Measurements from ENCODE around the gene LRRFIP1. TPM values are rescaled to one million over a fixed set of nuclear protein-coding genes. Genes with fewer than 3 reads are reported as not detected.

Gene LRRFIP1
- total RNA-seq, 4 donors from 2014 or later, result 98.5 to 147 (median 122) TPM

GRCh38 chr2:237588044-237588696, 39.2 kb upstream of the LRRFIP1 start:
- intact Hi-C loops (cut with DNase I; ENCODE audit: low total_unique reads), result no loop called here

GRCh38 chr2:237590272-237591140, 36.9 kb upstream of the LRRFIP1 start, which contains the start of gene RAB17:
Gene RAB17 (minus strand): TSS chr2:237590734. CDS start chr2:237586154, 4,580 bp downstream.
- peaks cover 0 to 24% (median 7%) of the 10 kb centered on the region in 4 donors for H3K4me1 ChIP-seq
- TF ChIP-seq CTCF (IDR thresholded peaks at IDR 0.05) (no peak), POLR2A (IDR thresholded peaks at IDR 0.05) (peak; percentile 63), POLR2AphosphoS5 (IDR thresholded peaks at IDR 0.05) (peak in 2 of 3 donors; percentile 53 to 54)
- in situ Hi-C loops (cut with MboI; ENCODE audit: low pct_ligation_motif_present in 1 of 4, low pct_unique_long_range_greater_than_20kb in 1 of 4, low sequenced_read_pairs in 3 of 4), result loop anchor here in 1 of 4 donors (25.0 kb wide), 1 partner anchor 147 kb away; no protein-coding TSS in a partner anchor
- intact Hi-C loops (cut with DNase I; ENCODE audit: low total_unique reads), result loop anchor here (10.0 kb wide), 1 partner anchor 84 kb away; no protein-coding TSS in a partner anchor
- peak within 1 kb of the TSS in 3 of 4 donors; percentile 20 to 39 (median 28) for H3K4me3 ChIP-seq
- DNase-seq, result peak; percentile 82
- peak within 1 kb of the TSS; percentile 69 to 86 (median 74) for H3K27ac ChIP-seq
- WGBS, 2 donors (ENCODE audit: low coverage in 1 of 2), result 28 to 47% methylated on average over 2 to 16 of the region's 16 CpGs
- no peaks in the 10 kb centered on the region for H3K27me3 ChIP-seq
- H3K36me3 ChIP-seq, result no peaks in the 10 kb centered on the region
- no peaks in the 10 kb centered on the region for H3K9me3 ChIP-seq

More at GRCh38 chr2:237588044-237588696, 39.2 kb upstream of the LRRFIP1 start:
- Histone ChIP-seq H3K27ac (no peak overlapping the region), H3K9me3 (no peaks in the 10 kb centered on the region), H3K4me1 (peaks cover 0 to 24% (median 1%) of the 10 kb centered on the region in 4 donors), H3K27me3 (no peaks in the 10 kb centered on the region), H3K36me3 (no peaks in the 10 kb centered on the region), H3K4me3 (no peak overlapping the region)
- TF ChIP-seq POLR2A (IDR thresholded peaks at IDR 0.05) (no peak), POLR2AphosphoS5 (IDR thresholded peaks at IDR 0.05) (no peak), CTCF (IDR thresholded peaks at IDR 0.05) (no peak), EP300 (IDR thresholded peaks at IDR 0.05; ENCODE audit: low read depth) (no peak)
- DNase-seq, result peak; percentile 55
- in situ Hi-C loops (cut with MboI; ENCODE audit: low pct_ligation_motif_present in 1 of 4, low pct_unique_long_range_greater_than_20kb in 1 of 4, low sequenced_read_pairs in 3 of 4), result loop anchor here in 3 of 4 donors (10.0 to 25.0 kb wide), 3 partner anchors 149 to 167 kb away; no protein-coding TSS in a partner anchor
- WGBS, 2 donors (ENCODE audit: low coverage in 1 of 2), result 66 to 67% methylated on average over 7 to 9 of the region's 9 CpGs

- in situ Hi-C loops (cut with MboI; ENCODE audit: low pct_ligation_motif_present in 1 of 4, low pct_unique_long_range_greater_than_20kb in 1 of 4, low sequenced_read_pairs in 3 of 4) (loop anchor here in 1 of 4 donors (25.0 kb wide), 1 partner anchor 146 kb away; no protein-coding TSS in a partner anchor), intact Hi-C loops (cut with DNase I; ENCODE audit: low total_unique reads) (loop anchor here (10.0 kb wide), 1 partner anchor 83 kb away; no protein-coding TSS in a partner anchor)
- peak; percentile 75 for DNase-seq
- no peak for TF ChIP-seq EP300 (IDR thresholded peaks at IDR 0.05; ENCODE audit: low read depth)
- TF ChIP-seq POLR2A (IDR thresholded peaks at IDR 0.05), result no peak
- TF ChIP-seq POLR2AphosphoS5 (IDR thresholded peaks at IDR 0.05), result no peak
- Histone ChIP-seq H3K4me1 (peaks cover 0 to 24% (median 7%) of the 10 kb centered on the region in 4 donors), H3K9me3 (no peaks in the 10 kb centered on the region), H3K27ac (peak overlapping the region; percentile 69 to 86 (median 74)), H3K27me3 (no peaks in the 10 kb centered on the region), H3K36me3 (no peaks in the 10 kb centered on the region), H3K4me3 (peak overlapping the region in 3 of 4 donors; percentile 20 to 39 (median 28))
- WGBS, 2 donors (ENCODE audit: low coverage in 1 of 2), result 47 to 50% methylated on average over 1 to 19 of the region's 19 CpGs
Measured at GRCh38 chr2:237591141-237591881, 36.1 kb upstream of the LRRFIP1 start.

- in situ Hi-C loops (cut with MboI; ENCODE audit: low pct_ligation_motif_present in 1 of 4, low pct_unique_long_range_greater_than_20kb in 1 of 4, low sequenced_read_pairs in 3 of 4), result loop anchor here in 1 of 4 donors (25.0 kb wide), 1 partner anchor 145 kb away; no protein-coding TSS in a partner anchor
Measured at GRCh38 chr2:237592425-237592980, 34.9 kb upstream of the LRRFIP1 start.

More at GRCh38 chr2:237592425-237592980, 34.9 kb upstream of the LRRFIP1 start:
- H3K27ac ChIP-seq, result no peak overlapping the region
- H3K4me1 ChIP-seq, result peaks cover 0 to 24% (median 7%) of the 10 kb centered on the region in 4 donors
- H3K9me3 ChIP-seq, result no peaks in the 10 kb centered on the region
- no peak for TF ChIP-seq POLR2A (IDR thresholded peaks at IDR 0.05)
- TF ChIP-seq CTCF (IDR thresholded peaks at IDR 0.05), result no peak
- no peak for TF ChIP-seq EP300 (IDR thresholded peaks at IDR 0.05; ENCODE audit: low read depth)
- no peak for TF ChIP-seq POLR2AphosphoS5 (IDR thresholded peaks at IDR 0.05)
- no peaks in the 10 kb centered on the region for H3K36me3 ChIP-seq
- intact Hi-C loops (cut with DNase I; ENCODE audit: low total_unique reads), result loop anchor here (10.0 kb wide), 1 partner anchor 82 kb away; no protein-coding TSS in a partner anchor
- WGBS, 2 donors (ENCODE audit: low coverage in 1 of 2), result 89% methylated on average over 18 of the region's 18 CpGs; no CpG with 5 or more reads in 1 of the 2 donors
- DNase-seq, result no peak
- no peaks in the 10 kb centered on the region for H3K27me3 ChIP-seq
- H3K4me3 ChIP-seq, result no peak overlapping the region
